Stimulated activated naive B cell treated with anti-CD40 and anti-IgM and Interleukin-4, amounts not matched to agents 10 μg/mL and 1 μg/mL and 100 μg/mL, for 72 hours (primary cell): ENCODE measurements around the gene RASA3.

Source experiments
- ATAC-seq, 2 donors: fragments of 150-1000 bp; cut with Tn5 transposase; replicated peaks; 2 replicates each; pipeline ENCODE4 v1.10.0; 2021; ENCODE audit warnings: moderate library complexity in 1 of 2
- DNase-seq: peaks from one replicate; pipeline ENCODE4 v3.0.0; 2021
- H3K27ac Mint-ChIP-seq: one replicate; pipeline ENCODE4 v1.8.0; 2022; ENCODE audit warnings: mild to moderate bottlenecking, mixed read lengths
- H3K27me3 Mint-ChIP-seq, 2 donors: one replicate each; pipeline ENCODE4 v1.8.0; 2022; ENCODE audit warnings: mixed read lengths in 2 of 2
- H3K36me3 Mint-ChIP-seq, 2 donors: one replicate each; pipeline ENCODE4 v1.8.0; 2022; ENCODE audit warnings: mixed read lengths in 2 of 2, mild to moderate bottlenecking in 1 of 2
- H3K4me1 Mint-ChIP-seq, 2 donors: one replicate each; pipeline ENCODE4 v1.8.0; 2022; ENCODE audit warnings: mixed read lengths in 2 of 2, mild to moderate bottlenecking in 1 of 2
- H3K4me3 Mint-ChIP-seq, 2 donors: one replicate each; pipeline ENCODE4 v1.8.0; 2022; ENCODE audit warnings: mild to moderate bottlenecking in 2 of 2, mixed read lengths in 2 of 2, moderate library complexity in 1 of 2
- H3K9me3 Mint-ChIP-seq, 2 donors: one replicate each; pipeline ENCODE4 v1.8.0; 2022; ENCODE audit warnings: mixed read lengths in 2 of 2, mild to moderate bottlenecking in 1 of 2

The RASA3 gene

GRCh38 chr13:113937527-113938180 lies 194.8 kb downstream of the RASA3 start:
- DNase-seq (no peak), ATAC-seq (no peak)
- Mint-ChIP-seq H3K4me3 (no peak overlapping the region), H3K9me3 (no peaks in the 10 kb centered on the region), H3K36me3 (no peaks in the 10 kb centered on the region), H3K27ac (no peak overlapping the region), H3K4me1 (no peaks in the 10 kb centered on the region), H3K27me3 (peaks cover 25 to 40% of the 10 kb centered on the region in 2 donors)

GRCh38 chr13:113937073-113937472 lies 195.3 kb downstream of the RASA3 start:
- DNase-seq (no peak), ATAC-seq (no peak)
- peaks cover 28 to 37% of the 10 kb centered on the region in 2 donors for H3K27me3 Mint-ChIP-seq
- no peaks in the 10 kb centered on the region for H3K36me3 Mint-ChIP-seq
- no peaks in the 10 kb centered on the region for H3K9me3 Mint-ChIP-seq
- H3K27ac Mint-ChIP-seq = no peak overlapping the region
- no peaks in the 10 kb centered on the region for H3K4me1 Mint-ChIP-seq
- H3K4me3 Mint-ChIP-seq = no peak overlapping the region

DNA sequence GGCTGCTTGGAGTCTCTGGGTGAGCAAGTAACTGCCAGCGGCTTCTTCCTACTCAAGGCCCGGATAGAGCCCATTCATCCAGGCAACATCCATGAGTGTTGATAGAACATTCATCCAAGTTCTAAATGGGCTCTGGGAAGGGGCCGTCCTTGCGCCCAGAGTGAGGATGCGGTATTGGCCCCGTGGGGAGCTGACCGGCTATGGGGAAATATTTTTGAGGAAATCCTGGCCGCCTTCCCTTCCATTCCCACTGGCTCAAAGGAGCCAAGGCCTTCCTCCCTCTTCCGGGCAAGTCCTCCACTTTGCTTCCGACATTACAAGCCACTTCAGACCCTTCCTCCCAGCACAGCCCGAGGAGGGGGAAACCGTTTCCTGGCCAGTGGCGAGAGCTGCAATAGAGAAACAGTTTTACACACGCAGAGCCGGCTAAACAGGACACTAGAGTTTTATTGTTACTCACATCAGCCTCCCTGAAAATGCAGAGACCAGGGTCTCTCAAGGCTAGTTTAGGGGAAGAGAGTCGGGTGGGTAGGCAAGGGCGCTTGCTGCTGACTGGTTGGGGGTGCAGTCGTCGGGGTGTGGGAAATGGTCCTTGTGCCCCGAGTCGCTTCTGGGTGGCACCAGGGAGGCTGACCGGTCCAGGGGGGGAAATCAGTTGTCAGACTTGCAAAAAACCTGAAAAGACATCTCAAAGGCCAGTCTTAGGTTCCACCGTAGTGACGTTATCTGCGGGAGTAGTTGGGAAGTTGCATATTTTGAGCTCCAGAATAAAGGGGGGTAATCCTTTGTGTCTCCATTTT lies 196.1 kb downstream of the RASA3 start:
- Mint-ChIP-seq H3K27ac (no peak overlapping the region), H3K27me3 (peaks cover 31 to 35% of the 10 kb centered on the region in 2 donors), H3K9me3 (no peaks in the 10 kb centered on the region), H3K4me1 (no peaks in the 10 kb centered on the region), H3K36me3 (no peaks in the 10 kb centered on the region), H3K4me3 (no peak overlapping the region)
- no peak for ATAC-seq
- DNase-seq = no peak

DNA sequence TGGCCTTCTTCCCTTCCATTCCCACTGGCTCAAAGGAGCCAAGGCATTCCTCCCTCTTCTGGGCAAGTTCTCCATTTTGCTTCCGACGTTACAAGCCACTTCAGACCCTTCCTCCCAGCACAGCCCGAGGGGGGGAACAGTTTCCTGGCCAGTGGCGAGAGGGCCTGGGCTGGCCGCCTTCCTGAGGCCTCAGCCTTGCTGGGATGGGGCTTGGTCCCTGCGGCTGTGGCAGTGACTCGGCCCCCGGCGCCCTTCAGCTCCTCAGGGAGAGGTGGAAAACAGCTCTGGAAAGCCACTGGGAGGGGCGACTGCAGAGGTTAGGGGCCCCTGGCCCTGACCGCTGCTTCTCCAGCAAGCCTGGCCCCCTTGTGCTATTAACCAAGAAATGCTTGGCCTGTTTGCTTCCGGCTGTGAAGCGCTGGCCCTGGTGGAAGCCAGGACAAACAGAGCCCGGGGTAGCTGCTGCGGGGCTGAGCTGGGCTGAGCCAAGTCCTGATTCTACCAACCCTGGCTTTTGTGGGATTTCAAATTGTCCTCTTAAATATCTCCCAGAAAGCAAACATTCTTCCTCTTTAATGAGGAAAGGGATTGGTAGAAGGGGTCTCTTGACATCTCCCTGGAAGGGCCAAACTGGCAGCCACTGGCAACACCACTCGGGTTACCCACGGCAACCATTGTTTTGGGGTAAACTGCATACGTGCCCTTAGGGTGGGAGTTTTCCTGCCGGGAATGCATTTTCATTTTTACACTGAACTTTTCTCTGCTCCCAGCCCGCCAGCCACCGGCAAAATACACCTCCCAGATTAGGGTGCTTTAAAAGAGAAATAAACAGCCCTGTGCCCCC lies 197.2 kb downstream of the RASA3 start:
- no peak overlapping the region for H3K4me3 Mint-ChIP-seq
- no peaks in the 10 kb centered on the region for H3K9me3 Mint-ChIP-seq
- DNase-seq (no peak), ATAC-seq (no peak)
- no peaks in the 10 kb centered on the region for H3K36me3 Mint-ChIP-seq
- no peaks in the 10 kb centered on the region for H3K4me1 Mint-ChIP-seq
- H3K27ac Mint-ChIP-seq = no peak overlapping the region
- H3K27me3 Mint-ChIP-seq = peaks cover 37 to 42% of the 10 kb centered on the region in 2 donors

- DNase-seq (no peak), ATAC-seq (no peak)
- Mint-ChIP-seq H3K9me3 (no peaks in the 10 kb centered on the region), H3K27me3 (peaks cover 37 to 44% of the 10 kb centered on the region in 2 donors), H3K4me1 (no peaks in the 10 kb centered on the region), H3K27ac (no peak overlapping the region), H3K4me3 (no peak overlapping the region), H3K36me3 (no peaks in the 10 kb centered on the region)
These were observed 197.8 kb downstream of the RASA3 start for GRCh38 chr13:113934576-113934975.

- Mint-ChIP-seq H3K27me3 (peaks cover 36 to 42% of the 10 kb centered on the region in 2 donors), H3K36me3 (no peaks in the 10 kb centered on the region), H3K9me3 (no peaks in the 10 kb centered on the region), H3K4me1 (no peaks in the 10 kb centered on the region), H3K4me3 (no peak overlapping the region), H3K27ac (no peak overlapping the region)
- ATAC-seq (no peak), DNase-seq (no peak)
These were observed 198.5 kb downstream of the RASA3 start for GRCh38 chr13:113933901-113934300.

DNA sequence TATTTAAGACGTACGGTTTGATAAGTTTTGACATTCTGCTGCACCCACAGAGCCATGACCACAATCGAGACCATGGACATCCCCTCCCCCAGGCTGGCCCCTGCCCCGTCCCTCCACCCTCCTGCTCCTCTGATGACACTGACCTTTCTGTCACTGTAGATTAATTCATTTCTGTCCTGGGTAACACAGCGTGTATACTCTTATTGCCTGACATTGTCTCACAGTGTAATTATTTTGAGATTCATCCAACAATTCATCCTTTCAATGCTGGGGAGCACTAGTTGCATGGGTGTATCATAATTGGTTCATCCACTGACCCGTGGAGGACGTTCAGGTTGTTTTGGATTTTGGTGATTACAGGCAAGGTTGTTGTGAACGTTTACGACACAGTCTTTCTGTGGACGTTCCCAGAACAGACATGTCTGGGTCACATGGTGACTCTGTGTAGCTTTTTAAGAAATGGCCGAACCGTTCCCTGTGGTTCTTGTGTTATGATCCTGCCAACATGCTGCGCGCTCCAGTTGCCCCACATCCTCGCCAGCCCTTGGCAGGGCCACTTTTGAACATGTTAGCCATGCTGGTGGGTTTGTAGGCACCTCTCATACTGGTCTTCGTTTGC lies 200.5 kb downstream of the RASA3 start:
- H3K4me1 Mint-ChIP-seq = no peaks in the 10 kb centered on the region
- no peaks in the 10 kb centered on the region for H3K36me3 Mint-ChIP-seq
- ATAC-seq (no peak), DNase-seq (no peak)
- H3K4me3 Mint-ChIP-seq = no peak overlapping the region
- H3K9me3 Mint-ChIP-seq = no peaks in the 10 kb centered on the region
- H3K27ac Mint-ChIP-seq = no peak overlapping the region
- peaks cover 23 to 38% of the 10 kb centered on the region in 2 donors for H3K27me3 Mint-ChIP-seq

GRCh38 chr13:113930671-113931637 lies 201.5 kb downstream of the RASA3 start:
- no peak for DNase-seq
- Mint-ChIP-seq H3K27me3 (peaks cover 27 to 39% of the 10 kb centered on the region in 2 donors), H3K9me3 (no peaks in the 10 kb centered on the region), H3K27ac (no peak overlapping the region), H3K4me1 (no peaks in the 10 kb centered on the region), H3K36me3 (no peaks in the 10 kb centered on the region), H3K4me3 (no peak overlapping the region)
- no peak for ATAC-seq

DNA sequence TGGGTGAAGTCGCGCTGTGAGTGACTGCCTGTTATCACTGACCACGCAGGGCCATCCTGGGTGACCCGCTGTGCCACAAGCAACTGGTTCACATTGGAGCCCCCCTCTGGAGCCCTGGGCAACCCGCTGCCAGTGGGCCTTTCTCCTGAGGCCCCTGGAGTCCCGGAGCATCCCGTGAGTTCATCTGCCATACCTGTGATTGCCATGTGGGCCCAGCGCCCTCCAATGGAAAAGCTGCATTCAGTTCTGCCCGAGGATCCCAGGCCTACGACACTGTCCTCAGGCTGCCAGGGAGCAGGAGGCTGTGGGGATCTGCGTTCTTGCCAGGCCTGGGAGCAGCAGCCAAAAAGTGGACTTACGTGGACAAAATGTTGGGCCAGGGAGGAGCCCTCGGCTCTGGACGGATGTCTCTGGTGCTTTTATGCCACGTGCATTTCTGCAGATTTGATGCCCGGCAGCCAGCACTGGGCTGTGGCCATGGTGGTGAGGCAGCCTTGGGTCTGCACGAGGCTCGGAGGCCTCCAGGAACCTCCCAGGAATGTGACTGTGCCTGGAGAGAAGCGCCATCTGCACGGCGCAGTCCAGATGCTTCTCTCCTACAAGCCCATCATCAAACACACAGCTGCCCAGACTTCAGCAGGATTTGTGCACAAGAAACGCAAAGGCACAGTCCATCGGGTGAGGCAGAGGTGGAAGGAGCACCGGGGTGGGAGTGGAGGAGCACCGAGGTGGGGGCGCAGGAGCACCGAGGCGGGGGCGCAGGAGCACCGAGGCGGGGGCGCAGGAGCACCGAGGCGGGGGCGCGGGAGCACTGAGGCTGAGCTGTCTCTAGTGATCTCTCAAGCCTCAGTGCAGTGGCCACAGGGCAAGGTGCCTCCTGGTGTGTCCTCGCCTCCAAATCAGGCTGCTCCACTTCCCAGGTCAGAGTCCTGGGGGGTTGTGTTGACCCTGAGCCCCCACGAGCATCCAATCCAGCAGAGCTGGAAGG lies 202.5 kb downstream of the RASA3 start:
- DNase-seq (no peak), ATAC-seq (no peak)
- Mint-ChIP-seq H3K36me3 (no peaks in the 10 kb centered on the region), H3K4me3 (no peak overlapping the region), H3K27ac (no peak overlapping the region), H3K4me1 (no peaks in the 10 kb centered on the region), H3K27me3 (peaks cover 35 to 49% of the 10 kb centered on the region in 2 donors), H3K9me3 (no peaks in the 10 kb centered on the region)

DNA sequence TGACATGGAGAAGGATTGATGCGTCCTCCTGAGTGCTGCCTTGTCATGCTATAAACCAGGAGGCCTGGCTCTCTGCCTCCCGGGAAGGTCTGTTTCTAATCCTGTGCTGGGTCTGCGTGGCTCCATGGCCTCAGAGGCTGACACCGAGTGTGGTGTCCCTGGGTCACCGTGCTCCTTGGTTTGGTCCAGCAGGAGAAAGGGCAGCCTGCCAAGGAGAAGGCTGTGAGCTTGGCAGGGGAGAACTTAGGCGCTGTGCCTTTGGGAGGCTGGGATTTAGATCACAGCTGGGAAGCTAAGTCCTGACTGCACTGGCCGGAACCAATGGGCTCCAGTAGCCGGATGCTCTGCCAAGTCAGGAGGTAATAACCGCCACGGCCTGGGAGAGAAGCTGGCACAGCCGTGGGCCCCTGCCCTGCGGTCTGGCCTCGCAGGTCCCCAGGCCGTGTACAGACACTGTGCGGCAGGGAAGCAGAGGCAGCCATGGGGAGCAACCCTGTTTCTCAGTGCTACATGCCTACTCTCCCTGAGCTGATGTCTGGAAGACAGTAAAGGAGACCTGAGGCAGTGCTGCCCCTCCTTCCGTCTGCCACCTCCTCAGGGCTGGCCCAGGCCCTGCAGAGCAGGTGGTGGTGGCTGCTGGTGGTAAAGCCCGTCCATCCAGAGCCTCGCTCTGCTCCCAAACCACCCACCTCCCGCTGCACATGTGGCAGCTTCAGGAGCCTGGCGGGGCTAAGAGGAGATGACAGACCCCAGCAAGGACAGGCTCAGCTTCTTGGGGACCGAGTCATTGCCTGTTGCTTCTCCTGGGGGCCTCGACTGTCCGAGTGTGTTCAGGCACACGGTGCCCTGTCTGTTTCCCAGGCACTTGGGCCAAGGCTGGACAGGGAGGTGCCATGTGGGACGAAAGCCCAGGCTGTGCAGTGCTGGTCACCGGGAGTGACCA lies 203.5 kb downstream of the RASA3 start:
- Mint-ChIP-seq H3K4me1 (no peaks in the 10 kb centered on the region), H3K27ac (no peak overlapping the region), H3K27me3 (peaks cover 32 to 51% of the 10 kb centered on the region in 2 donors), H3K4me3 (no peak overlapping the region), H3K9me3 (no peaks in the 10 kb centered on the region), H3K36me3 (no peaks in the 10 kb centered on the region)
- DNase-seq = no peak
- ATAC-seq = no peak
